AG20443 (cell line): ENCODE data around the gene ZFHX3.

Source experiments
- DNase-seq: peaks from one replicate; pipeline ENCODE4 v3.0.0; 2012; ENCODE audit warnings: low spot score, mixed read lengths

The ZFHX3 gene

DNA sequence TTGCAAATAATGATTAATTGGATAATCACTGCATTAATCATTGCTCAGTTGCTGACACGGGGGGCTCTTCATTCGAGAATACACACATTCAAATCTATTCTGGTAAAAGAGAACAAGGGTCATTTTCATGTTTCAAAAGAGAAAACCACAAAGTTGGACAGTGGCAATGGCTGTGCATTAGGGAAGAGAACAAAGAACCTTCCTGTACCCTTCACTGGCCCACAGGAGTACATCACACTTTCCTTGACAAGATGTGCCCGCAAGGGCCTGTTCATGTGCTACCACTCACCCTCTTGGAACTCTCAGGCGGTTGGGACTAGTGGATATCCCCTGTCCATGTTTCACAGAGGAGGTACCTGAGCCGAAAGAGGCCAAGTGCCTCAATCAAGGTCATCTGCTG, 223.2 kb downstream of the ZFHX3 start:
- DNase-seq: no peak

GRCh38 chr16:72824027-72824426, 223.9 kb downstream of the ZFHX3 start:
- DNase-seq: no peak

DNA sequence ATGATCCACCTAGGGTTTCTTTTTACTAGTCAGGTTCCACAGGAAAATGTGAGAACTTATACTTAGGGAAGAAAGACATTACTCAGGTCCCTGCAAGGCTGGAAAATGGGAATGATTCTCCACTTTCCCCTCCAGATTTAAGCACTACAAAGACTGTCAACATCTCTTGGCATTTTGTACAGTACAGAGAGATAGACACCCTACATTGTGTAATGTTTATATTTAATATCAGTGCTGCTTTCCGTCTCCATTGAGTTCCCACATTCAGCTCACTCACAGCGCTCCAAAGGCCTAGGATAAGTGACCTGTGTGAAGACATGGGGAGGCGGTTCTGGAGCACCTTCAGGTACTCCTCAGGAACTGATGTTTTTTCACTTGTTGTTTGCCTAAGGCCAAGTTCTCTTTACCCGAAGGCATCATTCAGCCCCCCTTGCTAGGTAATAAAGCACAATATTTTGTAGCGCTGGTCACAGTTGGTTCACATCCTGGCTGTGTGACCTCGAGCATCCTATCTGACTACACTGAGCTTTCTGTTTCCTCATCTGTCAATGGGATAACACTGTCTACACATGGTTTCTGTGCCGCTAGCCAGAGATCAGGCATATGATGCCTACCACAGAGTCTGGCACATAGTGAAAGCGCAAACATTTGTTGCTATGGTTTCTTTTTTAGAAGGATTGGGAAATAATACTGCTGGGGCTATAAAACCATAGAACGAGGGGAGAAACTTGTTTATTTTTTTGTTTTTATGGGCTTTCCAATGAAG, 226.6 kb downstream of the ZFHX3 start:
- DNase-seq: no peak

GRCh38 chr16:72819345-72819744, 228.6 kb downstream of the ZFHX3 start:
- DNase-seq: peak; percentile 39

GRCh38 chr16:72818236-72818845, 229.6 kb downstream of the ZFHX3 start:
- no peak for DNase-seq

GRCh38 chr16:72815348-72816318, 232.3 kb downstream of the ZFHX3 start:
- DNase-seq: no peak

- DNase-seq: no peak
These were observed 233.7 kb downstream of the ZFHX3 start for GRCh38 chr16:72814226-72814625.

DNA sequence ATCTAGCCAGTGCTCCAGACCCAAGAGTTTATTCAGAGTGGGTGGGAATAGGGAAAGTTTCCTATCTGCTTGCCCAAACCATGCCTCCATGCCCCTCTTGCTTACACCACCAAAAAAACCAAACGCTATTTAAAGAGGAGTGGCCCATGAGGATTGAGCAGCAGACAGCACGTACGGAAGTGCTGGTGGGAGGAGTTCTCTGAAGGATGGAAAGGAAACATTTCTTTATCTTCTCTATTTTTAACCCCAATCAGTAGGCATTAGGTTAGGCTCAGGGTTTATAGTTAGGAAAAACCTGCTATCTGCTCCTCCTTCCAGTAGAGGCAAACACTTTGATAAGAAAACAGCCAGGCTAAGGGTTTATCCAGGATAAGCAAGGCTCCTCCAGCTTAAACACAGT, 235.3 kb downstream of the ZFHX3 start:
- DNase-seq: no peak

DNA sequence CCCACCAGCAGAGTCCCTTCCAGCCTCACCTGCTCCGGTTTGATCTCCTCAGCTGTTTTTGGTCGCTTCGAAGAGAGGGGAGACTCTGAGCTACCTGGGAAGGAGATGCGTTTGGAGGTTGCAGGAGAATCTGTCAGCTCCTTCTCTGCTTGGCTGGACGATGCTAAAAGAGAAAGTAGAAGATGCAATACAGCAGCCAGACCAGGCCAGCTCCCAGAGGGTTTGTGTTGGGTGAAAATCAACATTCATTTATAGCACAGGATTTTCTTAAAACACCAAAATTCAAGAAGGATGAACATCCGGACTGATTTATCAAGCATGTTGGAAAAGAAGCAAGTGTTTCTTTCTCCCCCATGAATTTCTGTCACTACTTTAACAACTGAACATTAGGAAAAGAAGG, 236.1 kb downstream of the ZFHX3 start:
- DNase-seq: no peak

GRCh38 chr16:72811188-72811720, 236.7 kb downstream of the ZFHX3 start:
- no peak for DNase-seq

DNA sequence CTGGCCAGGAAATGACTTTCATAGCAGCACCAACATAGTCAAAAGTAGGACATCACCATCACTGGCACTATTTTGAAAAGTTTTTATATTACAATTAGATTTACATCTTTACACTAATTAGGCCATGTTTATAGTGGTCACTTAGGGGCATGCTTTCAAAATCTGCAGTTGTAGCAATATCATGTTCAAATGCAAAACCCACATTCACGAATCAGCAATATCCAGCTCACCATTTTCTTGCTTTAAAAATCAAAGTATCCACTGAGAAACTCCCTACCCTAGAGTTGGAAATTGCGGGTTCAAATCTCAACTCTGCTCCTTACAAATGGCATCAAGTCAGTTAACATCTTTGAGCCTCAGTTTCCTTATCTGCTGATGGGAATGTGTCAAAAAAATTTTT, 237.4 kb downstream of the ZFHX3 start:
- no peak for DNase-seq

DNA sequence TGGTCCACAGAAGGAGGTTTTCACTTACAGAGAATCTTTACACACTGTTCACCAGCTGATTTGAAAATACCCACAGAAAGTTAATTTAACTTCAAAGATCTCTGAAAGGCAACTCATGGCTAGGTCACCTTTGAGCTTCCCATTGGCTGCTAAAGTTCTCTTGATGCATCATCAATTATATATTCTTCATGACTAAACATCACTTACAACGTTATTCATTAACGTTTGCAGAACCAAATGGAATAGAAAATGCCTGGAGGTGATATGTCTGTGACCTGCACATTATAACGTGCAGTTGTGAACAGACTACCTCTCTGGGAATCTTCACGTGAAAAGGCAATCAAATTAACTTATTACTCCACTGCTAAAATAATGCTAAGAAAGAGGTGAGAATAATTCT, 238.5 kb downstream of the ZFHX3 start:
- DNase-seq: no peak

DNA sequence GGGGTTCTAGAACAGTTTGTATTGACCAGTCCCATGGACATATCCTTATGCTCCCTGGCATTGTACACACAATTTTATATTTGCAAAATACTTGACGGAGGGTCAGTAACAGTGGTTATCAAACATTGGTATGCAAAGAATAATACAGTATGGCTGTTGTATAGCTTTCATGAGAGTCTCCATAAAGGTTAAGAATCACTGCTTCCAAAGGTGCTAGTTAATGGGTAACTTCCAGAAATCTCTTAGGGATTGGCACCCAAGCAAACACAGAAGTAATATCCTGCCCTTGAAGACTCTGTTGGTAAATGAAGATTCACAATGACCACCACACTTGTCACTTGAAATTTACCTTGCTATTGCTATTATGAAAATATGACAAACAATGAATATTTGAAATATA, 239.2 kb downstream of the ZFHX3 start:
- DNase-seq: no peak

DNA sequence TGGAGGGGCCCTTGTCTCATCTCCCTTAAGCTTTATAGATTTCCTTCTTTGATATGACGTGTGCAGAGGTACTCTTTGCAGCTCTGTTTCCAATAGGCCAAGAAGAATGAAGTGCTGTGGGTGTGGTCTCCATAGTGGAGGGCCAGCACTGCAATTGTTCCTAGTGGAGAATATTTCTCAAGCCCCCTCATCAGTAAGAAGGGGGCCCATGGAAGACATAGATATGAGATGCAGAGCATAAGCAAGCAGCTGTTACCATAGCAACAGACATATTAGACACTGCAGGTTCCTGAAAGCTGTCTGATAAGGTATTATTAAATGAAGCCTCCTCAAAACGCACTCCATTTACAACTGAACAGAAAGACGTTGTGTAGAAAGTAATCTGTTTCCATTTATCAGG, 240.7 kb downstream of the ZFHX3 start:
- no peak for DNase-seq

DNA sequence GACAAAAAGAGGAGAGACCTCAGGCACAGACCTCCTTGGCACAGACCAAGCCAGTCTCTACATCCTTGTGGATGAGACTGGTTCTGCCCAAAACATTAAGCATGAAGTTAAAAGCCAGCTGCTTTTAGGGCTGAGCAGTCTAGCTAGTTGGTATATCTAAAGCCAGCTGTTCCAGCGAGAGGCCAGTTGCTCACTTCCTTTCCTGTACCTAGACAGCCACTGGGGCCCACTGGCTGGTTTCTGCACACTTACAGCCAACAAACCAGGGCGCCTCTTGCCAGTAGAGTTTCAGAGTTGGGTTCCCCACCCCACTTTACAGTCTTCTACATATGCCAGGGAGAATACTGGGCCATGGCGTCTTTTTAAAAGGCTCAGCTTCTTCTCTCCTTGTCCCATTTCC, 242.4 kb downstream of the ZFHX3 start:
- DNase-seq: no peak

- no peak for DNase-seq
These were observed 247.3 kb downstream of the ZFHX3 start for GRCh38 chr16:72800524-72801161.

DNA sequence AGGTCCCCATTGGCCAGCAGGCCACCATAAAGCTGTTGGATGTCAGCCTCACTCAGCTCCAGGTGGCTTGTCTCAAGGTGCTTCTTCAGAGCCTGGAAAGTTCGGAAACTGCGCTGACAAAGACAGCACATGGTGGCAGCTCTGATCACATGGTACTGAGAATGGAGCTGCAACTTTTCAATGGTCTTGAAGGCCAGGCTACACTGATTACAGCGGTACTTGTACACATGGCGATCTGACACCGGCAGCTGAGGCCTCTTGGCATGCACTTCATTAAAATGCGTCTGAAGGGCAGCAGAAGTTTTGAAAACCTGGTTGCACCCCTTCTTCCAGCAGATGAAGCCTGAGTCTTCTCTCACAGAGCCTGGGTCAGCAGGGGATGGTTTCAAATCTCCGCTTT, 249.7 kb downstream of the ZFHX3 start:
- no peak for DNase-seq

DNA sequence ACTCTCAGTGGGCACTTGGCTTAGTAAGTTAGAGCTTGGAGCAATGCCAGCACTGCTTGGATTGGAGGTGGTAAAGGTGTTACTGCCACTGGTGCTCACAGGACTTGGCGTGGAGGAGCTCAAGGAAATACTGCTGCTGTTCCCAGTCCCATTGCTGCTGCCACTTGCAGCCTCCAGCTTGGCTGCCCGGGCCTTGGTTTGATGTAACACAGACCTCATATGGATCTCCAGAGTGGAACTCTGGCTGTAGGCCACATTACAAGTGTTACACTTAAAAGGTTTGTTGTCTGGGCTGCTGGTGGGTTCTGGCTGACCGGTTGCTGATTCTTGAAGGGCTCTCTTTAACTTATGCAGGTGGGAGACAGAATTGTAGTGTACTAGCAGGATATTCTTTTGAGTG, 250.3 kb downstream of the ZFHX3 start:
- DNase-seq: no peak

GRCh38 chr16:72796222-72796621, 251.7 kb downstream of the ZFHX3 start:
- DNase-seq: no peak

GRCh38 chr16:72794986-72795385, 252.9 kb downstream of the ZFHX3 start:
- no peak for DNase-seq

- DNase-seq: no peak
These were observed 253.6 kb downstream of the ZFHX3 start for GRCh38 chr16:72794319-72794718.

DNA sequence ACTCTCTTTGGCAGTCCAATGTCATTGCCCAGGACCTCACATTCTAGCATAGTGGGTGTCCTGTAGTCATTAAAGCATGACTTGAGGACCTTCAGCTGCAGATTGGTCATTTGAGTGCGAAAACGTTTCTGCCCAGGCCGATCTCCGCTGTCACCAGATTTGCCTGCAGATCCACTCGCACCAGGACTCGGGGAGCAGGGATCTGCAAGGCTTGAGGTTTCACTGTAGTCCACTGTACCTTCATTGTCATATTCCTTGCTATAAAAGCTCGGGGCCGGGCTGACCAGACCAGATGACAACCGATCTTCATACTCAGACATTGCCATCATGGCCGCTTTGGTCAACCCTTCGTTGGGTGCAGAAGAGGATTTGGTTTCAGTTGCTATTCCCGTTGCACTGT, 254.2 kb downstream of the ZFHX3 start:
- no peak for DNase-seq
